PC-9 (cell line): ENCODE data around the gene DPYD.

Source experiments
- EZH2 ChIP-seq: fragments of 200-600 bp; sonication (generic); IDR thresholded peaks from 2 replicates; pipeline ENCODE4 v1.8.0; 2017; ENCODE audit warnings: antibody characterized with exemption, low read depth
- TF ChIP-seq, protein P1 (sequence below): fragments of 200-600 bp; sonication (generic); conservative IDR thresholded peaks from 2 replicates; pipeline ENCODE4 v1.6.1; 2017; ENCODE audit warnings: mixed run types, antibody characterized with exemption, mild to moderate bottlenecking, moderate library complexity

DNA sequence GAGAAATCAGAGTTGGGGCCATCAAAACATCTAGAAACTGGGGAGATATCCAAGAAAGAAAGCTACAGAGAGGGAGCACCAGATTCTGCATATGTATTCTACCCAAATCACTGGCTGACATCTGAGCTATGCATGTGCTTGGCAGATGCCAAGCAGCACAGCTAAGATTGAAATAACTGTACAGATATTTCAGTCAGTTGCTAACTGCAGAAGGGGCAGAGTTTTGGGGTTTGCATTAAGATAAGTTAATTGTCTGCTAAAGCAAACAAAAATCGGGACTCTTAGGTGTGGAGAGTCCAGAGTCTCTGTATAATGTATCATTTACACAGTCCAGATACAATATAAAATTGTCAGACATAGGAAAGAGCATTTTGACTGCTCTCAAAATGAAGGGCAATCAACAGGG, 762.1 kb downstream of the DPYD start:
- TF ChIP-seq, protein P1, sequence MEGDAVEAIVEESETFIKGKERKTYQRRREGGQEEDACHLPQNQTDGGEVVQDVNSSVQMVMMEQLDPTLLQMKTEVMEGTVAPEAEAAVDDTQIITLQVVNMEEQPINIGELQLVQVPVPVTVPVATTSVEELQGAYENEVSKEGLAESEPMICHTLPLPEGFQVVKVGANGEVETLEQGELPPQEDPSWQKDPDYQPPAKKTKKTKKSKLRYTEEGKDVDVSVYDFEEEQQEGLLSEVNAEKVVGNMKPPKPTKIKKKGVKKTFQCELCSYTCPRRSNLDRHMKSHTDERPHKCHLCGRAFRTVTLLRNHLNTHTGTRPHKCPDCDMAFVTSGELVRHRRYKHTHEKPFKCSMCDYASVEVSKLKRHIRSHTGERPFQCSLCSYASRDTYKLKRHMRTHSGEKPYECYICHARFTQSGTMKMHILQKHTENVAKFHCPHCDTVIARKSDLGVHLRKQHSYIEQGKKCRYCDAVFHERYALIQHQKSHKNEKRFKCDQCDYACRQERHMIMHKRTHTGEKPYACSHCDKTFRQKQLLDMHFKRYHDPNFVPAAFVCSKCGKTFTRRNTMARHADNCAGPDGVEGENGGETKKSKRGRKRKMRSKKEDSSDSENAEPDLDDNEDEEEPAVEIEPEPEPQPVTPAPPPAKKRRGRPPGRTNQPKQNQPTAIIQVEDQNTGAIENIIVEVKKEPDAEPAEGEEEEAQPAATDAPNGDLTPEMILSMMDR = no peak
- no peak for TF ChIP-seq EZH2
